Right renal cortex interstitium (tissue), 3 donors: ENCODE data around the gene ZBTB2. TPM values are rescaled to one million over a fixed set of nuclear protein-coding genes. Genes with fewer than 3 reads are reported as not detected.
"Not testable (repeated sequence)": the region's sequence is repeated elsewhere in the genome, so short reads cannot be mapped to it uniquely, and the experiment has no call there.

Experiments
- DNase-seq, 3 donors: peaks; one replicate each; pipeline ENCODE4 v3.0.0-alpha.2; 2013; ENCODE audit warnings: low read depth in 3 of 3, low spot score in 2 of 3
- polyA plus RNA-seq, 3 donors: library from polyadenylated mRNA; unstranded; fragments of 120-200 nt; gene quantifications; one replicate each; pipeline ENCODE4 v1.2.1, GENCODE V29; 2013; ENCODE audit not compliant: insufficient read length in 3 of 3

Gene ZBTB2
- polyA plus RNA-seq, 3 donors, result 16.9 to 19.0 (median 18.9) TPM

DNA sequence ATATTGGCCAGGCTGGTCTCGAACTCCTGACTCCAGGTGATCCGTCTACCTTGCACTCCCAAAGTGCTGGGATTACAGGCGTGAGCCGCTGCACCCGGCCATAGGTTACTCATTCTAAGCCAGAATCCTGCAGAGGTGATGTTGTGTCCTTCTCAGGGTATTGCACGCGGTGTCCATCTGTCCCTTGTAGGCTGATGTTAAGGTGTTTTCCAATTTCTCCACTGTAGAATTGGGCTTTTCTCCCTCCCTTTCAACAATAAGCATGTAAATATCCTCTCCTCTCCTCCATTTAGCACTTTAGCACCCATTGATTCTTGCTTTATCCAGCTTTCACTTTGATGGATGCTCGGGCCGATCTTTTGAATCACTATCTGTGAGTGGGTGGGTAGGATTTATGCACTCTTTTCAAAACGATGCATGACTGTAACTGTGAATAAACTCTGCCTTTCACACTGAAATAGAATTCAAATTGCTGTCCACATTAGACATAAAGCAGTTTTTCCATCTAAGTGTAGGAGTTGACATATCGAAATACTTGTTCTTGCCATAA is 52.6 kb downstream of the ZBTB2 start:
- DNase-seq, result no peak

DNA sequence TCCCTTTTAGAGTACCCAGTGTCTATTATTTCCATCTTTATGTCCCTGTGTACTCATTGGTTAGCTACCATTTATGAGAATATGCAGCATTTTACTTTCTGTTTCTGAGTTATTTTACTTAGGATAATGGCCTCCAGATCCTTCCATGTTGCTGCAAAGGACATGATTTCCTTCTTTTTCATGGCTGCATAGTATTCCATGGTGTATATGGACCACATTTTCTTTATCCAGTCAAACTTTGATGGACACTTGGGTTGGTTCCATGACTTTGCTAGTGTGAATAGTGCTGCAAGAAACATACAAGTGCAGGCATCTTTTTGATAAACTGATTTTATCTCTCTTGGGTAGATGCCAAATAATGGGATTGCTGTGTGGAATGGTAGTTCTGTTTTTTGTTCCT is 55.4 kb downstream of the ZBTB2 start:
- DNase-seq, result no peak

DNA sequence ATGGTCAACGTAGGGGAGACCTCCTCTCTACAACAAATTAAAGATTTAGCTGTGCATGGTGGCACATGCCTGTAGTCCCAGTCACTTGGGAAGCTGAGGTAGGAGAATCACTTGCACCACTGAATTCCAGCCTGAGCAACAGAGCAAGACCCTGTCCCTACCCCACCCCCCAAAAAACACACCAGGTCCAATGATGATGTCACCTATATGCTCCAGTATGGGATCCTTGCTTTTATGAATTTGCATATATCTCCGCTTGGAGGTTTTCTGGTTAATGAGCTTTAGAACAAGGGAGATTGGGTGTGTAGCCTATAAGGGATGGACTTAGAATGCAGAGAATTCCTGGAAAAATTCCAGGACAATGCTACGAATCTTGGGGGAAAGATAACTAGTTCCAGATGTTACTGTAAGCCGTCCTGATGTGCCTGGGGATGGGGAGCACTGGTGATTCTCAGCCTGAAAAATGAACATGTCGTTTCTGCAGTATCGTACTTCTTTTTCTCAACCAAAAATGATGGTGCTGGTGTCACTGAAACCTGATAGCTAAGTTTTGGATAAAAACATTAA is 61.1 kb downstream of the ZBTB2 start:
- no peak for DNase-seq

- no peak for DNase-seq
Measured at GRCh38 chr6:151327101-151327500, 64.3 kb downstream of the ZBTB2 start.

GRCh38 chr6:151326116-151326825 is 65.1 kb downstream of the ZBTB2 start:
- no peak for DNase-seq

DNA sequence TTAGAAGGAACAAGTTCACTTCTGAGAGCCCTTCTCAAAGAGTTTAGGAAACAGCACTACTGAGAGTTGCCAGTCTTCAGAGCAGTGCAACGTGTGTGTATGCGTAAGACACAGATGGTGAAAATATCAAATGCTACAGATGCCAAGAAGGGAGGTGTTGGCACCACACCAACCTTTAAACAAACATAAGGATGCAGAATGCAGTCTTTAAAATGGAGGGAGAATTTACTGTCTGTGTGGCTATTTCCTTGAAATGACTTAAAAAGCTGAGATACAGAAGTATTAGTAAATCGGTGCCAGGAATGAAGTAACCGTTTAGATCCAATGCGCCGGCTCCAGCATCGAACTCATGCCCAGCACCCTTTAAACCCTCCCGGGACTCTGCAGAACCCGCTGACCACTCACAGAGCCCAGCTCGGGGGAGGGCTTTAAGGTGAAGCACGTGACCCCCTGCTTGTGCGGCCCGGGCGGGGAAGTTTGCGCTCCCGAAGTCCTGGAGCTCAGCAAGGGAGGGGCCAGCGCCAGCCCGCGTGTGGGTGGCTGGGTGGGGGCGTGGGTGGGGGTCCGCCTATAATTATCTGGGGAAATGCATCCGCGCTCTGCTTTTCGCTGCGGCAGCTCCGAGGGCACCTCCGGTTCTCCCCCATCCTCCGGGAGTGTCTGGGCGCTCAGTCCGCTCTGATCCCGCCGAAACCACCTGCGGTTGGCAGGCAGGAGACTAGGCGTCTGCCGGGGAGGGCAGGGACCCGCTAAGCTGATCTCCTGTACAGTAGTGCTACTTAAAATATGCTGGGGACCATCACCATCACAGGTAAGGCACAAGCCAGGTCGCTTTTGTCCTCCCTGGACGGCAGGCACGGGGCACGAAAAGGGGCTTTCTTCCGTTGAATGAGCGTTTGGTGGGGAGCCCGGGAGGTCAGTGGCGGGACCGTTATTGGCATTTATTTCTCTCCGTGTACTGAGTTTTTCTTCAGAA is 66.0 kb downstream of the ZBTB2 start:
- no peak for DNase-seq

DNA sequence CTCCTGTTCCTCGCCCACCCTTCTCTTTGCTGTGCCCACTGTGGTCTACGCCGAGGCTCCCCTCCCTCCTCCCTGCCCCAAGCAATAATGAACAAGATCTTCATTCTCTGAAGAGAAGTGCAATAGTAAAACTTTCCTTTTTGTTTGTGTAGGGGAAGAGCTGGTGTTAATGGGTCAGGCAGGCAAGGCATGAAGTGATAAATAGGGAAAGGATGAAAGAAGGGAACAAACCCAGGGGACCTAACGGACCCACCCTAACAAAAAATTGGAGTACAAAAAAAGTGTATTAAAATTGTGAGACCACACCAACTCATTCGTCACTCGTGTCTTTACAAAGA is 66.9 kb downstream of the ZBTB2 start:
- DNase-seq, result no peak

DNA sequence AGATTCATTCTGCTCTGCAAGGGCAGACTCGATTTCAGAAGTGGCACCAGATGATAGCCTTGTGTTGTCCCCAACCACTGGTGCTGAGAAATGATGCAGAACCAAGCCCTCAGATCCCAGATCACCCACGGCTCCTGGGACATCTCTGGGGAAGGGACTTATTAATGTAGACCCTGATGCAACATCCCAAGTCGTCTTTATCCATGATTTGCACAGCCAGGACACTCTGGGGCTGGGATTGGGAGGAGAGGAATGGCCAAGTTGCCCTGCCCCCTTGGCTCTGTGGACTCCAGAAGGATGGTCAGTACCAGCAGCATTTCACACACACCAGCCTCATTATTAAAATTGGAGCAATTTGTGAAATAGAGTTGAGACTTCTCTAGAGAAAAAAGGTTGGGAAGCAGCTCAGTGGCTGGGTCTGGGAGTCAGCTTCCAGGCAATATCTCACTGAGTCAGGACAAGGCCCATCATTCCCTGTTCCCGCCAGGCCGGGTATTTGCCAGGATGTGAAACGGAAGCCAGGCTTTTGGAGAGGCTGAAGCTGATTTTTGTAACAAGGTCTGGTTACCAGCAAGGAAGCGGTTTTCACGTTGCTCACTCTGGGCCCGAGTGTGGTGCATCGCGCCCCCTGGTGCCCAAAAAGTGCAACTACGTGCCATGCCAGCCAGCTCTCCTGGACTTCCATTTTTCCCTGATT is 67.4 kb downstream of the ZBTB2 start:
- DNase-seq, result no peak

- DNase-seq, result no peak
Measured at GRCh38 chr6:151322570-151322969, 68.8 kb downstream of the ZBTB2 start.

DNA sequence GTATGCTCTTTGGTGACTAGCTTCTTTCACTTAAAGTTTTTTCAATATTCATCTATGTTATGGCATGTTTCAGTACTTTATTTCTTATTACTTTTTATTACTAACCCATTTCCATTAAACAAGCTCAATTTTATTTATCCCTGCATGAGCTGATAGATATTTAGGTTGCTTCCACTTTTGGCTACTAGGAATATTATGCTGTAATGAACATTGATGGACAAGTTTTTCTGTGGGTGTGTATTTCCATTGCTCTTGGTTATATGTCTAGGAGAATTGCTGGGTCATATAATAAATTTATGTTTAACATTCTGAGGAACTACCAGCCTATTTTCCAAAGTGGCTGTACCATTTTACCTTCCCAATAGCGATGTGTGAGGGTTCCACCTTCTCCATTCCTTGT is 69.9 kb downstream of the ZBTB2 start:
- no peak for DNase-seq

DNA sequence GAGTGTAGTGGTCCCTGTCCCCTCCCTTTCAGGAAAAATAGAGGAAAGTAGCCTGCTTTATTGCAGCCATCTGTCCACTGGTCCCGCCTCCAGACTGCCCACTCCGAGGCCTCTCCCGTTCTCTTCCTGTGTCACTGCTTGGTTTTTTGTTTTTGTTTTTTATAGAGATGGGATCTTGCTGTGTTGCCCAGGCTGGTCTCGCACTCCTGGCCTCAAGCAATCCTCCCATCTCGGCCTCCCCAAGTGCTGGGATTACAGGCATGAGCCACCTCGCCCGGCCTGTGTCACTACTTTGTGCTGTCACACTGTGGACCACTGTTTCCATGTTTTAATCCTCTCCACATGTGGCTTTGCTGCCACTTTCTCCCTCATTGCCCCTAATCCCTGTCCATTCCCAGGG is 71.2 kb downstream of the ZBTB2 start:
- DNase-seq, result no peak

DNA sequence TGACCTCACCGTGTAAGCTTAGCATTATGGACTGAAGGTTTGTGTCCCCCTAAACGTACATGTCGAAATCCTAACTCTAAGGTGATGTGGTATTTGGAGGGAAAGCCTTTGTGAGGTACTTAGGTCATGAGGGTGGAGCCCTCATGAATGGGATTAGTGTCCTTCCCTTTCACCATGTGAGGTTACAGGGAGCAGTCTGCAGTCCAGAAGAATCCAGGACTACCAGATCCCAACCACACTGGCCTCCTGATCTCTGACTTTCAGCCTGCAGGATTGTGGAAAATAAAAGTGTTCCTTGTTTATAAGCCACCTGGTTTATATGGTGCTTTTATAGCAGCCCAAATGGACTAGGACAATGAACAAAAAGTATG is 73.4 kb downstream of the ZBTB2 start:
- DNase-seq, result no peak

- no peak for DNase-seq
Measured at GRCh38 chr6:151317103-151317994, 74.0 kb downstream of the ZBTB2 start.

- DNase-seq, result not testable (repeated sequence)
Measured at GRCh38 chr6:151315661-151316060, 75.7 kb downstream of the ZBTB2 start.

Other genes with a start within 250 kb of the ZBTB2 start
- gene AKAP12, start 151.6 kb downstream of the ZBTB2 start, polyA plus RNA-seq, result 100 to 1,000 TPM; 157 to 182 (median 166) TPM
- 10 to 100 TPM; 45.4 to 62.1 (median 46.2) TPM for gene RMND1, start 60.6 kb upstream of the ZBTB2 start, polyA plus RNA-seq
- 1 to 10 TPM; 2.8 to 3.1 (median 2.8) TPM for gene CCDC170, start 102.5 kb upstream of the ZBTB2 start, polyA plus RNA-seq